Measurements from ENCODE around the gene GTF3C6. TPM values are rescaled to one million over a fixed set of nuclear protein-coding genes. Genes with fewer than 3 reads are reported as not detected.

GTF3C6 gene
- total and polyA plus RNA-seq, 2 of the 13 experiments (the other 11 are each of a cell fraction or from before 2014, with no cell fraction given): 21.6 to 160 TPM

GRCh38 chr6:111013144-111013915 lies 54.8 kb downstream of the GTF3C6 start:
- CTCF ChIA-PET (ENCODE audit: low intra/inter-chr PET ratio, low total read pairs): interaction anchor here (1.6 kb wide), 1 partner anchor 197 kb away, joined by 4 read pairs; no protein-coding TSS in a partner anchor
- no peaks in the 10 kb centered on the region for H3K27me3 ChIP-seq (ENCODE audit: control insufficient read depth in 1 of 2, insufficient read depth in 2 of 2, low read length in 2 of 2)
- in situ Hi-C loops (cut with HindIII; ENCODE audit: extremely low pct_ligation_motif_present, low pct_unique_long_range_greater_than_20kb) (no loop called here), intact Hi-C loops (cut with micrococcal nuclease; ENCODE audit: unreplicated experiment) (no loop called here)
- H4K20me1 ChIP-seq (ENCODE audit: insufficient read depth, low read length): no peaks in the 10 kb centered on the region; the same call in 1 of the 2 replicates
- no peaks in the 10 kb centered on the region for H3K4me1 ChIP-seq (ENCODE audit: insufficient read depth, low read length)
- 98% methylated on average over 4 of the region's 4 CpGs for WGBS (ENCODE audit: low lambda C conversion rate)
- H3K9ac ChIP-seq (ENCODE audit: insufficient read depth, low read depth, low read length): no peak overlapping the region
- no peaks in the 10 kb centered on the region for H3K9me3 ChIP-seq (ENCODE audit: low read length)
- no peak overlapping the region for H2AFZ ChIP-seq (ENCODE audit: low read length)
- peaks cover 13 to 74% of the 10 kb centered on the region in 2 experiments for H3K36me3 ChIP-seq (replicated peaks in 1 of 2; ENCODE audit: control insufficient read depth in 1 of 2, insufficient read depth in 2 of 2, low read length in 2 of 2)
- BruUV-seq (replicated peaks): no TSS peak
- H3K27ac ChIP-seq (ENCODE audit: extremely low read length, insufficient read depth, low read length): no peak overlapping the region
- TF ChIP-seq ZNF383 (CRISPR knock-in tag; IDR thresholded peaks at IDR 0.05; ENCODE audit: borderline replicate concordance): no peak
- no peak for TF ChIP-seq MED8 (CRISPR knock-in tag; IDR thresholded peaks at IDR 0.05; ENCODE audit: insufficient replicate concordance)
- TF ChIP-seq ZNF687 (CRISPR knock-in tag; IDR thresholded peaks at IDR 0.05): no peak
- TF ChIP-seq MAFG (CRISPR knock-in tag; IDR thresholded peaks at IDR 0.05): no peak
- TF ChIP-seq ZNF775 (CRISPR knock-in tag; IDR thresholded peaks at IDR 0.05; ENCODE audit: borderline replicate concordance): no peak
- no peak for TF ChIP-seq ZNF546 (CRISPR knock-in tag; conservative IDR thresholded peaks at IDR 0.05)
- no peak for TF ChIP-seq ZSCAN21 (CRISPR knock-in tag; IDR thresholded peaks at IDR 0.05; ENCODE audit: borderline replicate concordance)
- no peak for TF ChIP-seq DNMT1 (CRISPR knock-in tag; IDR thresholded peaks at IDR 0.05)
- no peak for TF ChIP-seq ZNF230 (CRISPR knock-in tag; IDR thresholded peaks at IDR 0.05)
- ATAC-seq (no peak), DNase-seq (ENCODE audit: low spot score) (no peak), FAIRE-seq (no peak)
- H3K4me3 ChIP-seq (replicated peaks in 1 of 3; ENCODE audit: insufficient read depth in 1 of 3, low read depth in 2 of 3, low read length in 3 of 3): no peak overlapping the region
- no peak overlapping the region for H3K4me2 ChIP-seq (ENCODE audit: low read depth, low read length)
- peaks cover 3% of the 10 kb centered on the region for H3K79me2 ChIP-seq (ENCODE audit: insufficient read depth, low read length)
- POLR2A ChIA-PET: no interaction called here
